ENCODE data around the gene C3orf52. TPM values are rescaled to one million over a fixed set of nuclear protein-coding genes. Genes with fewer than 3 reads are reported as not detected.

C3orf52 gene
- total RNA-seq, 2 donors from 2014 or later = 8.6 to 11.0 TPM

DNA sequence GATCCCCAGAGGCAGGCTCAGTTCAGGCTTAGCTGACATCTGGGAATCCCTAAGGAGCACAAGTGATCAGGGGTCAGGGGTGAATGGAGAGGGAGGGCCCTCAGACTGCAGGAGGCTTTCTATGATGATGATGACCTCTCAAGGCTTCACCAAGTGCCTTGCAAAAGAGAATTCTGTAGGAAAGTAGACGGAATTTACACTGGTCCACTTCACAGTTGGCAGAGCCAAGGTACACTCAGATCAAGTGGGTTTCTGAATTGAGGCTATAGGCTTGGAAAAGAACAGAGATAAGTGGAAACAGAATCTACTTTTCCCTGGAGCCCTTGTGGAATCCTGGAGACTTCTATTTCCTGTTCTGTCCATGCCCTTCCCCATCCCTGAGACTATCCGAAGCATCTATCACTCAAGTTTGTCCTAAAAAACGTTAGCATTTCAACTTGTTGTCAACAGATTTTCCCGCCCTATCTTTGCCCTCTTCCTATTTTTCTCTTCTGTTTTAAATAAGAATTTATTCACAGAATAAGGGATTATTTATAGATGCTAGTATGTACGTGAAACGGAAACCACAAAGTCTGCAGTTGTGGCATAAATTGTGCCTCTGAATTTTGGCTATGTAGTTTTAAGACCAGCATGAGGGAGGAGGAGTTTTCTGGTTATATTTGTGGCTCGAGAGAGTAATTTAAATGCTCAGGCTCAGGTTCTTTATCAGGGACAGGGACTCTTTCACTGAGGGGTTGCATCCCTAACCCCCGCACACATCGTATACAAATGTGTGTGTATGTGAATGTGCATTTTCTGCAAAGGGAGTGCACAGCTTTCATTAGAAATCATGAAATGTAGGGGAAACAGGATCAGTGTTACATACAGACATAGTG is 34.0 kb downstream of the C3orf52 start:
- no peak for DNase-seq (ENCODE audit: low spot score)
- intact Hi-C loops (cut with DNase I) = loop anchor here (10.0 kb wide), 1 partner anchor 415 kb away; no protein-coding TSS in a partner anchor
- 85% methylated on average over 9 of the region's 9 CpGs for WGBS

DNA sequence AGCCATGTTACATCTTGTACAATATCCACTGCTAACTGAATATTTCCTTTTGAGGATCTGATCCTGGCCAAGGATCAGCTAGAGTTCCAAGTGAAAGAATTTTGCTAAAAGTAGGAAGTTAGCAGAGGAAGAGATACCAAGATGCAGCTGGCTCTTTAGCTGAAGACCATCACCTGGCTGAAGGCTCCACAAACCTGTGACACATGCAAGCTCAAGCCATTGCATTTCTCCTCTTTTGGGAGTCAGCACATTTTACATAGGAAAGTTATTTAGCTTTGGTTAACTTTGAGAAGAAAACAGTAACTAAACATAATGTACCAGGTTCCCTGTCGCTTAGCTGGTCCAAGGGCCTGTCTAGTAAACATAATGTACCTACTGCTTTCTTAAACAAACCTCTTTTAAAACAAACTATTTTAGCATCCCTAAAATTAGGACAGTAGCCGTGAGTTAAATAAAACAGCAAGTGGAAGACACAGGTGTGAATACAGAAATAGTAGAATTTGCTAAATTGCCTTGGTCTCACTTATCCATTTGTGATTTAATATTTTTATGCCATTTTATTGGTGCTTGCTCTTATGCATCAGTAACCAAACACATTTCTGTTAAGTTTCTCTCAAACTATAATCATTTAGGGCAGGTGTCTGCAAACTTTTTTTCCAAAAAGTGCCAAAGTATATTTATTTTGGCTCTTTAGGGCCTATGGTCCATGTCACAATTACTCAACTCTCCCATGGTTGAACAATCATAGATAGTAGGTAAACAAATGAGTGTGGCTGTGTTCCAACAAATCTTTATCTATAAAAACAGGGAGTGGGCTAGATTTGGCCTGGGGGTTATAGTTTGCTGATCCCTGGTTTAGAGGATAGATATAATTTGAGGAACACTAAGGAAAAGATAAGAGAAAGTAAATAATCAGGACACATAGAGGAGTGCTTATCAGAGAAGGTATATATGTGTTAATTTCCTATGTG is 35.7 kb downstream of the C3orf52 start:
- H3K9me3 ChIP-seq = no peaks in the 10 kb centered on the region
- no peak overlapping the region for H3K27ac ChIP-seq
- no peaks in the 10 kb centered on the region for H3K27me3 ChIP-seq (replicated peaks; ENCODE audit: insufficient read depth)
- H3K4me1 ChIP-seq (replicated peaks) = no peaks in the 10 kb centered on the region
- no peaks in the 10 kb centered on the region for H3K36me3 ChIP-seq
- no peak overlapping the region for H3K4me3 ChIP-seq
- 89% methylated on average over 2 of the region's 2 CpGs for WGBS
- intact Hi-C loops (cut with DNase I) = no loop called here
- TF ChIP-seq POLR2A (IDR thresholded peaks at IDR 0.05) (no peak), POLR2AphosphoS5 (IDR thresholded peaks at IDR 0.05) (no peak)
- TF ChIP-seq, protein P1, sequence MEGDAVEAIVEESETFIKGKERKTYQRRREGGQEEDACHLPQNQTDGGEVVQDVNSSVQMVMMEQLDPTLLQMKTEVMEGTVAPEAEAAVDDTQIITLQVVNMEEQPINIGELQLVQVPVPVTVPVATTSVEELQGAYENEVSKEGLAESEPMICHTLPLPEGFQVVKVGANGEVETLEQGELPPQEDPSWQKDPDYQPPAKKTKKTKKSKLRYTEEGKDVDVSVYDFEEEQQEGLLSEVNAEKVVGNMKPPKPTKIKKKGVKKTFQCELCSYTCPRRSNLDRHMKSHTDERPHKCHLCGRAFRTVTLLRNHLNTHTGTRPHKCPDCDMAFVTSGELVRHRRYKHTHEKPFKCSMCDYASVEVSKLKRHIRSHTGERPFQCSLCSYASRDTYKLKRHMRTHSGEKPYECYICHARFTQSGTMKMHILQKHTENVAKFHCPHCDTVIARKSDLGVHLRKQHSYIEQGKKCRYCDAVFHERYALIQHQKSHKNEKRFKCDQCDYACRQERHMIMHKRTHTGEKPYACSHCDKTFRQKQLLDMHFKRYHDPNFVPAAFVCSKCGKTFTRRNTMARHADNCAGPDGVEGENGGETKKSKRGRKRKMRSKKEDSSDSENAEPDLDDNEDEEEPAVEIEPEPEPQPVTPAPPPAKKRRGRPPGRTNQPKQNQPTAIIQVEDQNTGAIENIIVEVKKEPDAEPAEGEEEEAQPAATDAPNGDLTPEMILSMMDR (IDR thresholded peaks at IDR 0.05) = no peak
- DNase-seq (ENCODE audit: low spot score) = no peak

More for the DNA sequence above, 34.0 kb downstream of the C3orf52 start:
- Histone ChIP-seq H3K4me1 (replicated peaks) (no peaks in the 10 kb centered on the region), H3K27me3 (replicated peaks; ENCODE audit: insufficient read depth) (no peaks in the 10 kb centered on the region), H3K36me3 (no peaks in the 10 kb centered on the region), H3K27ac (no peak overlapping the region), H3K4me3 (no peak overlapping the region), H3K9me3 (no peaks in the 10 kb centered on the region)
- TF ChIP-seq POLR2AphosphoS5 (IDR thresholded peaks at IDR 0.05) = no peak
- TF ChIP-seq POLR2A (IDR thresholded peaks at IDR 0.05) = no peak
- TF ChIP-seq, protein P1 (IDR thresholded peaks at IDR 0.05) = no peak

DNA sequence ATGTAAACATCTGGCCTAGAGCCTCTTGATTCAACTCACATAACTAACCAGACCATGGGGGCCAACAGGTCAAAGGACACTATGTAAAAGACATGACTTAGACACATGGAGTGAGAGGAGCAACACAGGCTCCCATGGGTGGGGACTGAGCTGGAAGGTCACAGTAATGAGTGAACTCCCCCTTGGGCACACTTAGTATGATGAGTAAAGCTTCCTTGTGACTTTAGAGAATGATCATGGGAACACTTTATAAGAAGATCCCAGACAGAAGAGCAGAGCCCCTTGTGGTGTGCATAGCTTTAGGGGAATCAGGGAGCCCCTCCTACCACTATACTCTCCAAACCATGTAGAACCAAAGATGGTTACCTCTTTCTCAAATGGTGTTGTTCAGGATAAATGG is 36.7 kb downstream of the C3orf52 start:
- TF ChIP-seq POLR2AphosphoS5 (IDR thresholded peaks at IDR 0.05) (no peak), POLR2A (IDR thresholded peaks at IDR 0.05) (no peak)
- TF ChIP-seq, protein P1 (IDR thresholded peaks at IDR 0.05) = no peak
- intact Hi-C loops (cut with DNase I) = no loop called here

DNA sequence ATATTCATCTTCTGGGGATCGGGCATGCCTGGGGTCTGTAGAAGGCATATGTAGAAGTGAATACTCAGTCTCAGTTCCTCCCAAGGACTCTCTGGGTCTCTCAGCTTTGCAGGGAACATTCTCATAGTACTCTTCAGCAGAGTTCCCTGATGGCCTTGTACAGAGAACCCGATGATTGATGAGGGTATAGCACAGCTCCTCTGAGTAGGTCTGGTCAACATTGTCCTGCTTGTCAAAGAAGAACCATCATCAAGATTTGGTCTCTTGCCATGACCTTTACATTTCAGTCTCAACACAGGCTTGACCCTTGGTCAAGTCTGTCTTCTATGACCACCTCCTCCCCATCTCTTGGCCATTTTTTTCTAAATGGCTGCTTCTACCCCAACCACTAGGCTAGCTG is 37.4 kb downstream of the C3orf52 start:
- H3K27ac ChIP-seq = no peak overlapping the region
- H3K27me3 ChIP-seq (replicated peaks; ENCODE audit: insufficient read depth) = no peaks in the 10 kb centered on the region
- H3K4me3 ChIP-seq = no peak overlapping the region
- H3K4me1 ChIP-seq (replicated peaks) = no peaks in the 10 kb centered on the region
- intact Hi-C loops (cut with DNase I) = no loop called here
- no peak for DNase-seq (ENCODE audit: low spot score)
- no peaks in the 10 kb centered on the region for H3K9me3 ChIP-seq
- TF ChIP-seq POLR2A (IDR thresholded peaks at IDR 0.05) (no peak), POLR2AphosphoS5 (IDR thresholded peaks at IDR 0.05) (no peak)
- TF ChIP-seq, protein P1 (IDR thresholded peaks at IDR 0.05) = no peak
- 93% methylated on average over 2 of the region's 2 CpGs for WGBS
- H3K36me3 ChIP-seq = no peaks in the 10 kb centered on the region

More for the DNA sequence above, 36.7 kb downstream of the C3orf52 start:
- Histone ChIP-seq H3K36me3 (no peaks in the 10 kb centered on the region), H3K4me1 (replicated peaks) (no peaks in the 10 kb centered on the region), H3K27me3 (replicated peaks; ENCODE audit: insufficient read depth) (no peaks in the 10 kb centered on the region), H3K4me3 (no peak overlapping the region), H3K27ac (no peak overlapping the region), H3K9me3 (no peaks in the 10 kb centered on the region)
- no peak for DNase-seq (ENCODE audit: low spot score)

Measured in prostate gland (tissue), 2 donors.